ENCODE data around the gene CCDC120.
A peak's percentile ranks its signal among the peaks of the same experiment; 100 is the strongest.

CCDC120 gene

DNA sequence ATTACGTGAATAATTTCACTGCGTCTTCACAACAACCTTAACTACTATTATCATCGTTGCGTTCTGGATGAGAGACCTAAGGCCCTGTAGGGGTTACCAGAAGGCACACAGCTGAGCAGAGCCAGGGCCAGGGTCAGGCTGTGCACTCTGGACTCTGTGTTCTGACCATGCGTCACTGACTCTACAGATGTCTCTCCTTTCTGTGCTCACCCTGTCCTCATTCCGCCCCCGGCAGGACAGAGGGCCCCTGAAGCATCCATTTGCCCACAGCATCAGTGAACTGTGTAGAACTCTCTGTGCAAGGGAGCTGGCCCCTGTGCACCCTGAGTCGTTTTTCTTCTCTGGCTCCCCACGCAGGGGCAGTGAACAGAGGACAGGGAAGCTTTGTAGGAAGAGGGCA is 43.4 kb downstream of the CCDC120 start:
- DNase-seq (ENCODE audit: low read depth), result no peak

DNA sequence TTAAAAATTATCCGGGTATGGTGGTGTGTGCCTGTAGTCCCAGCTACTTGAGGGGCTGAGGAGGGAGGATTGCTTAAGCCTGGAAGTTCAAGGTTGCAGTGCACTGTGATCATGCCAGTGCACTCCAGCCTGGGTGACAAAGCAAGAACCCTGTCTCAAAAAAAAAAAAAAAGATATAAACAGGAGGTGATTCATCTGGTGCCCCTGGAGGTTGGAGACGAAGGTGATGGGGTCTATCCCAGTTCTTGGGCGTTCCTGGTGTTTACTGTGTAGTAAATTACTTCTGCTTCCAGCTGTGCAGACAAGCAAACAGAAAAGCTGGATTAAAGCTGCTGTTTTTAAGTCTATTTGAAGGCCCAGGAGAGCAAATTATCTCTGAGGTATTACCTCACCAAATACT is 44.8 kb downstream of the CCDC120 start:
- no peak for DNase-seq (ENCODE audit: low read depth)

DNA sequence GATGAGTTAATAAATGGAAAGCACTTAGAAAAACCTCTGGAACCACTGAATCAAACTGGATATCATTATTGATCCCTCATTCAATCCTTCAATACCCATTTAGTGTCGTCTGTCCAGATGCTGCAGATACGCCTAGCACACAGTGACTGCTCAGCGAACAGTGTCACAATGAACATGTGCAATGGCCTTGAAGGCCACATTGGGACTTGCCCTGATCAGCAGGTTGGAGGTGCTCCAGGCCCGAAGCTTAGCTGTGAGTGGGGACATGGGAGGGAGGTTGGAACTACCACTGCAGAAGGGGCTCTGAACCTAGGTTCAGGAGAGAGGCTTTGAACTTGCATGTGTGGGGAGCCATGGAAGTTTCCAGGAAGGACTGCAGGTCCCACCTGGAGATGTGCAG is 47.5 kb downstream of the CCDC120 start:
- no peak for DNase-seq (ENCODE audit: low read depth)

DNA sequence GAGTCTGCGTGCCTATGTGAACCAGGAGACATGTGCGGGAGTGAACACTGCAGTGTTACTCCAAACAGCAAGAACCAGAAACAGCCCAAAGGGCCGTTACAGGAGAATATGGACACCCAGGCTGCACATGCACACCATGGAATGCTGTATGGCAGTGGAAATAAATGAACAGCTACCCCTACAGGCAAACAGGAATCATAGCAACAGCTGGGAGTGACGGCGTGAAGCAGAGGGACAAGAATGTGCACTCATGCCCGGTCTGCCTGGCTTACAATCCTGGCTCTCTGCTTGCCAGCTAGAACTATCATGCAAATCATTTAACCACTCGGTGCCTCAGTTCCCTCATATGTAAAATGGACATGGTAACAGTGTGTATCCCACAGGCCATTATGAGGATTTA is 48.1 kb downstream of the CCDC120 start:
- DNase-seq (ENCODE audit: low read depth), result peak; percentile 24

DNA sequence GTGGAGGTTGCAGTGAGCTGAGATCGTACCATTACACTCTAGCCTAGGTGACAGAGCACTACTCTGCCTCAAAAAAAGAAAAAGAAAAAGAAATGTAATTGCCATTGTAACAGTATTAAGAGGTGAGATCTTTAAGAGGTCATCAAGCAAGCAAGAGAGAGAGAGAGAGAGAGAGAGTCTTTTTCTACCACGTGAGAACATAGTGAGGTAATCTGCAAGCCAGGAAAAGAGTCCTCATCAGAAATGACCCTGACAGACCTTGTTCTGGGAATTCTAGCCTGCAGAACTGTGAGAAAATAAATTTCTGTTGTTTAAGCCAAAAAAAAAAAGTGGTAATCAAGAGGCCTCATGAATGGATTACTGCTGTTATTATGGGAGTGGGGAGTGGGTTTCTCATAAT is 49.8 kb downstream of the CCDC120 start:
- DNase-seq (ENCODE audit: low read depth), result no peak

DNA sequence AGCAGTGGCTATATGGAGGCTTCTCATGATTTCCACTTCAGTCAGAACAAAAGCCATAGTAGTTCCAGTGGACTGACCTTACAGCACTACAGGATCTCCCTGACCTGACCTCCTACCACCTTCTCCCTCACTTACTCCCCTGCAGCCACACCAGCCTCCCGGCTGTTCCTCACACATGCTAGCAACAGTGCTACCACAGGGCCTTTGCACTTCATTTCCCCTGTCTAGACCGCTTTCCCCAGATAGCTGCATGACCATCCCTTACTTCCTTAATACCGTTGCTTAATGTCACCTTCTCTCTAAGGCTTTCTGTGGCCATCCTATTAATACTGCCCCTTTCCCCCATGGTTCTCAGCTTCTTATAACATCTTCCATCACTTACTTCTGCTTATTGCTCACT is 51.6 kb downstream of the CCDC120 start:
- DNase-seq (ENCODE audit: low read depth), result no peak

DNA sequence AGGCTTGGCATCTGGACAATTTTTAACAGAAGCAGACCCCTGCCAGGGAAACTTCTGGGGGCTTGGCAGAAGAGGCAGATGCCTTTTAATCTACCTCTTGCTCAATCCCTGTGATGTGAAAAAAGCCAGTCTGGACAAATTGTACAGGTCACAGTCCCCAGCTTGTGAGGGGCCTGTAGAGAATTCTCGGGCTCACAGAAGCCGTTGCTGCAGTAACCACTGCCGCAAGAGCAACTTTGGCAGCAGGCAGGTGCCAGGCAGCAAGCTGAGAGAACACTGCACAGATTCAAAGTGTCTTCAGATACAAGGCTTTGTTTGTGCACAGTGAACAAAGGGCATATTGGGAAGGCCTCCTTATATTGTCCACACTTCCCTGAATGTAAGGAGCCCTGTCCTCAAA is 53.0 kb downstream of the CCDC120 start:
- no peak for DNase-seq (ENCODE audit: low read depth)

DNA sequence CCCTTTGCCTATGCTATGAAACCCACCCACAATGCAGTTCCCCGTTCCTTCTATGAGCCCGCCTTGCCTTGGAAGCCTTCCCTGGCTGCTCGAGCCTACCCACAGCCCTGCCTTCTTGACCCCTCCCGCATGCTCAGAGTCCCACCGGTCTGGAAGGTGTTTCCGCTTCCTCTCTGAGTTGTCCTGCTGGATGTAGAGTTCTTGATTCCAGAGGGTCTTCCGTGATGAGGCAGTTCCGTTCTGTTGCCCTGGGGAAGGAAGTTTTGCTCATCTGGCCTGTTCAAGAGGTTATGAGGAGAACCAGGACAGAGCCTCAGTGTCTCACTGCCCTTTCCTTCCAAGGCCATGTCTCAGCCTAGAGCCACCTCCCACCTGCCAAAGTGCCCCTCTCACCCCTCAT is 57.3 kb downstream of the CCDC120 start:
- DNase-seq (ENCODE audit: low read depth), result no peak

DNA sequence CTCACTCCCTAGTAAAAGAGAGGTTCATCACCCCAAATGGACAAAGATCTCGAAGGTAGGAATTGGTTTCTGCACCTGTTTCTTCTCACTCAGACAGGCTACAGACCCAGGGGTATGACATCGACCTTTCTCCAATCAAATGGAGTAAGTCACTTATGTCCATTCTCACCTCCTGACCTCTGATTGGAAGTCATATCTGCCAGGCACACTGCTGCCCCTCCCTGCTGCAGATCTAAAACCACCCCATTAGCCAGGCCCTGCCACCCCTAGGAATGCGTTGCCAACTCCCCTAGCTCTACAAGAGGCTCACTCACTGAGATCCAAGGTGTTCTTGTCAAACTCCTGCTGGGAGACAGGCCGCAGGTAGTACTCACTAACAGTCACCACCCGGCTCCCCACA is 57.9 kb downstream of the CCDC120 start:
- no peak for DNase-seq (ENCODE audit: low read depth)

DNA sequence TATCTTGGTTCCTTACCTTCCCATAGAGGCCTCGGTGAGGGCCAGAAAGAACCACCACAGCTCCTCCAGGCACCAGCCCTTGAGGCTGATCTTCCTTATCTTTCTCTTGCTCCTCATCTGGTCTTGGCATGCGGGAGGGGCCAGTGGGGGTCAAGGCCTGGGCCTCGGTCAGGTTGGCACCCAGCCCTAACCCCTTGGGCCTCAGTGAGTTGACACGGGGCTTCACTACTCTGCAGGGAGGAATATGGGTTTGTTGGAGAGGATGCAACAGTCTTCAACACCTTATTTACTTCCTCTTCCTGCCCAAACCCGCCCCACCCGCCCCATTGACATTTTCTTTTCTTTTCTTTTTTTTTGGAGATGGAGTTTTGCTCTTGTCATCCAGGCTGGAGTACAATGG is 58.8 kb downstream of the CCDC120 start:
- DNase-seq (ENCODE audit: low read depth), result no peak
